GM10248 (cell line): ENCODE measurements around the gene RAG2.

Experiments
- CTCF ChIA-PET: fragments of 300-600 bp; sonication (Branson Sonifier 250); formaldehyde crosslinking; extraction: SDS; loops from one replicate; lab custom pipeline; 2021; ENCODE audit warnings: antibody characterized with exemption; lab: Yijun Ruan, JAX
- POLR2A ChIA-PET: fragments of 350-650 bp; sonication (Branson Sonifier 250); formaldehyde crosslinking; extraction: SDS; loops from one replicate; lab custom pipeline; 2020; ENCODE audit warnings: antibody characterized with exemption; lab: Yijun Ruan, JAX
- DNase-seq: peaks from one replicate; pipeline ENCODE4 v3.0.0; 2012; ENCODE audit errors: extremely low spot score
- TF ChIP-seq, protein P1 (sequence below): IDR thresholded peaks from 2 replicates; pipeline ENCODE4 v1.5.1; 2012; ENCODE audit warnings: mild to moderate bottlenecking, low read depth; ENCODE audit errors: extremely low read depth, missing control alignments, control extremely low read depth

Gene RAG2

DNA sequence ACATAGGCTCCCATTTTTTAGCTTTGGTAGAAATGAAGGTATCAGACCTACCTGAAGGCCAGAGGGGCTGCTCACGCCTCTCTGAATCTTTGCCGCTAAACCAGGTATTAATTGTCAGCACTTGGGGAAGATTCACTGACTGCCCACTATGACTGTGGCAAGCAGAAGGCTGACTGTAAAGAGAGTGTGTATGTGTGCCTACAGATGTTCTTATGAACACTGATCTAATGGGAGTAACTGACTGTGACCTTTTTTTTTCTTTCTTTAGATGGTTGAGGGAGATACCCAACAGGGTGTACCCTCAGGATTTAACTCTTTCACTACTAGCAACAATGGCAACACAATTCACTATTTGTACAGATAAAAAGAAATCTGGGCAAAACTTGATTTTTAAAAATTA lies at the start of gene RAG2:
TSS of gene RAG2 (minus strand) at position 186 of the 400 bp plus-strand sequence. CDS start 4,068 bp downstream, outside the sequence.
- POLR2A ChIA-PET, result no interaction called here
- DNase-seq, result no peak
- TF ChIP-seq, protein P1, sequence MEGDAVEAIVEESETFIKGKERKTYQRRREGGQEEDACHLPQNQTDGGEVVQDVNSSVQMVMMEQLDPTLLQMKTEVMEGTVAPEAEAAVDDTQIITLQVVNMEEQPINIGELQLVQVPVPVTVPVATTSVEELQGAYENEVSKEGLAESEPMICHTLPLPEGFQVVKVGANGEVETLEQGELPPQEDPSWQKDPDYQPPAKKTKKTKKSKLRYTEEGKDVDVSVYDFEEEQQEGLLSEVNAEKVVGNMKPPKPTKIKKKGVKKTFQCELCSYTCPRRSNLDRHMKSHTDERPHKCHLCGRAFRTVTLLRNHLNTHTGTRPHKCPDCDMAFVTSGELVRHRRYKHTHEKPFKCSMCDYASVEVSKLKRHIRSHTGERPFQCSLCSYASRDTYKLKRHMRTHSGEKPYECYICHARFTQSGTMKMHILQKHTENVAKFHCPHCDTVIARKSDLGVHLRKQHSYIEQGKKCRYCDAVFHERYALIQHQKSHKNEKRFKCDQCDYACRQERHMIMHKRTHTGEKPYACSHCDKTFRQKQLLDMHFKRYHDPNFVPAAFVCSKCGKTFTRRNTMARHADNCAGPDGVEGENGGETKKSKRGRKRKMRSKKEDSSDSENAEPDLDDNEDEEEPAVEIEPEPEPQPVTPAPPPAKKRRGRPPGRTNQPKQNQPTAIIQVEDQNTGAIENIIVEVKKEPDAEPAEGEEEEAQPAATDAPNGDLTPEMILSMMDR, result no peak
- CTCF ChIA-PET, result no interaction called here

DNA sequence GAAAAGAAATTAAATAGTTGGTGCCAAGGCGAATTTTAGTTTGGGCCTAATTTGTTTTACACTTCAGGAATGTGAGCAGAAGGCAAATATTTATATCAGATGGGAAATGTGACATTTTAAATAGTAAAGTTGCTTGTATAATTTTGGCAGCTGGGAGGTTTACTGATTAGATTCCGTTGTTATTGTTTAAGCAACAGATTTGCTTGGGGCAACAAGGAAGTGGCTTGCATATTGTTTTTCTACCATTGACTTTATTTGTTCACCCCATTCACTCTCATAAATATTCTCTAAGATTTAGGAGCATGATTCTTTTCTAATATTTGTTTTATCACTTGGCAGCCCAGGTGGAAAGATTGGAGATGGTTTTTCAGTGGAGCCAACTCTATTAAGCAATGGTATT lies 40.5 kb upstream of the RAG2 start:
- no peak for DNase-seq
- TF ChIP-seq, protein P1, result no peak
- ChIA-PET CTCF (no interaction called here), POLR2A (no interaction called here)

DNA sequence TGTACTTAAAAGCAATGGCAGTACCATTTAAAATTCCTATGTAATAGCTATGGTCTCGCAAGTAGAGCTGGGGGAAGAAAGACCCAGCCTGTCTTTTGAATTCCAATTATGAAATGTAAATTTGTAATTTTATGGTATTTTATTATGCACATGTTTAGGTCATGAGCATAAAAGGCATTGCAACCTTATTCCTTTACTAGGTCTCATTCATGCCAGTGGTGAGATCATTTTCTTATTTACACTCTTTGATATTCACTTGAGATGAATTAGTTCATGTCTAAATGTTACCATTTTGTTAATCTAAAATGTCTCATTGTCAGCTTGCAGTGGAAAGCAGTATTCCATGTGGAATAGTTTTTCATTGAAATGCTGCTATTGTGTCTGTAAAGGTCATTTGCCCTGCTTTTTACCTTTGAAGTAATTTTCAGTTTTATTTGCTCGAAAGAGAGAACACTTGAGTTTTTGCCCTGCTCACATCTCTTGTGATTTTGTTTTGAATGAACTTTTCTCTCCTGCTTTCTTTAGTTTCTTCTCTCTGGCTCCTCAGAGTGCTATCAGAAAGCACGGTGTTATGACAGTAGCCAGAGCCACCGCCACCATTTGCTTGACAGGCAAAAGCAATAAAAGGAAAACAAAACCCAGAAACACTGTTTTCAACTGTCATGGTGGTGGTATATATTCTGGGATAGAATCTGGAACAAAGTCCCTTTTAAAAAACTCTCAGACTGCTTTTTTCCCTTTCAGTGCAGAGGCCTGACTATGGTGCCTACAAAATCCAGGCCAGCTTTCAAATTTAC lies 37.2 kb upstream of the RAG2 start:
- DNase-seq, result no peak
- POLR2A ChIA-PET, result no interaction called here
- TF ChIP-seq, protein P1, result no peak
- CTCF ChIA-PET, result interaction anchor here (1.0 to 1.2 kb wide), 2 partner anchors 71 to 111 kb away, joined by 3 read pairs; no protein-coding TSS in a partner anchor

DNA sequence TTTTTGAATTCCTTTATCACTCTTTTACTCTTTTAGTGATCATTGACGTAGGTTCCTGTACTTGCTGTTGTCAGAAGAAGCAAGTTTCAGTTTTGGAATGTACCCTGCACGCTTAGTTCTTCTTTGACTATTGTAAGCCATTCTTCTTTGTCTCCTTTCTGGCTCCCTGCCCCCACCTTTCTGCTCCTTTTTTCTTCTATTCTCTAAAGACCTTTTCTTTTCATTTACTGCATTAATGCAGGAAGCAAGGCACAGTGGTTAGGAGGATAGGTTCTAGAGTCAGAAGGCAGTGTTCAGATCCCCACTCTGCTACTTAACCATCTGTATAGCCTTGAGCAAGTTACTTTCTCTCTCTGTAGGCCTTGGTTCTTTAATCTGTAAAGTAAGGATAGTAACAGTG lies 33.7 kb upstream of the RAG2 start:
- DNase-seq, result peak; percentile 3
- ChIA-PET CTCF (interaction anchor here (1.8 kb wide), 1 partner anchor 115 kb away, joined by 5 read pairs; no protein-coding TSS in a partner anchor), POLR2A (no interaction called here)
- TF ChIP-seq, protein P1, result no peak

DNA sequence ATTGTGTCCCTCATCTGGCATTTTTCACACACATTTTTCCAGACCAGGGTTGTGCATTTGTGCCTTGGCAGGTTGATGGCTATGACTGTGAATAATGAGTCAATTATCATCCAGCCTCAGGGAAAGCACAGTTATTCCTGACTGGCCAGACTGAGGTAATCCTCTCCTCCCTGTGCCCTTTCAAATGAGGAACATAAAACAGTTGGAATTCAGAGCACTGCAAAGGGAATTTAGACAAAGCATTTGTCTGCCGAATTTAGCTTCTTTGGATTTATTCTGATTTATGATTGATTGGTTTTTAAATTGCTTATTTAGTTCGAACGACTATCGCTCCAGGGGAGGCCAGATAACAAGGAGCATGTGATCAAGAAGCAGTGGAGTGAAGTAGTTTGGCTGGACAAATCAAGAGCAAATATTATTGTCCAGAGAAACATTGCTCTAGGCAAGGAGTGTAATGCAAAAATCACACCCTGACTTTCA lies 30.8 kb upstream of the RAG2 start:
- no peak for DNase-seq
- ChIA-PET CTCF (interaction anchor here (1.6 to 1.7 kb wide), 3 partner anchors 10 to 118 kb away, joined by 7 to 8 read pairs (median 8); no protein-coding TSS in a partner anchor), POLR2A (no interaction called here)
- TF ChIP-seq, protein P1, result no peak

DNA sequence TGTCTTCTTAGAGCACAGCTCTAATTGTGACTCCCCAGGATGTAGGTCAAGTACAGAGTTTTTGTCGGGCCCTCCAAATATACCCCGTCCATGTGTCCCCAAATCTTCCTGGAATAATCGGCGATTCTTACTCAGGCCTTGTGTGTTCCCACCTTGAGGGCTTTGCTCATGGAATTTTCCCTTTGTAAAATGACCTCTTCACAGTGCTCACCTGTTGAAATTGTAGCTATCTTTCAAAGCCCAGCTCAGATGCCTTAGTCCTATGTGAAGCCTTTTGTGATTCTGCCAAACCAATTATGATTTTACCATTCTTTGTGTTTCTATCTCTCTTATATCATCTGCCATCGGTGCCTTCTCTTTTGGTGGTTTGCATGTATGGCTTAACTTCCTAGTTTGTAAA lies 30.1 kb upstream of the RAG2 start:
- ChIA-PET CTCF (interaction anchor here (1.1 to 1.7 kb wide), 5 partner anchors 9 to 119 kb away, joined by 3 to 8 read pairs (median 7); no protein-coding TSS in a partner anchor), POLR2A (no interaction called here)
- no peak for DNase-seq
- TF ChIP-seq, protein P1, result no peak
